HUES64 (cell line): ENCODE data around the gene N4BP2L1.

Source experiments
- H3K27ac ChIP-seq: 2 replicates; pipeline ENCODE4 v1.7.0; 2013; ENCODE audit warnings: low read depth, low read length, inconsistent platforms
- H3K27me3 ChIP-seq: 2 replicates; pipeline ENCODE4 v1.6.1; 2013; ENCODE audit warnings: mild to moderate bottlenecking, low read length; ENCODE audit not compliant: insufficient read depth
- H3K36me3 ChIP-seq: 2 replicates; pipeline ENCODE4 v1.6.1; 2013; ENCODE audit warnings: mild to moderate bottlenecking, low read length; ENCODE audit not compliant: insufficient read depth
- H3K4me1 ChIP-seq: 2 replicates; pipeline ENCODE4 v1.6.1; 2013; ENCODE audit warnings: mild to moderate bottlenecking, low read length, moderate library complexity; ENCODE audit not compliant: insufficient read depth
- H3K4me3 ChIP-seq: 2 replicates; pipeline ENCODE4 v1.5.1; 2013; ENCODE audit warnings: mild to moderate bottlenecking, low read length, moderate library complexity
- H3K9ac ChIP-seq: 2 replicates; pipeline ENCODE4 v1.6.1; 2013; ENCODE audit warnings: mild to moderate bottlenecking, low read depth, low read length
- H3K9me3 ChIP-seq: 2 replicates; pipeline ENCODE4 v1.6.1; 2013; ENCODE audit warnings: low read depth, low read length; ENCODE audit not compliant: insufficient read depth
- WGBS: fragments of 150-250, 120-280 bp; methylation state at CpG from one replicate; pipeline ENCODE4 v1.1.7; 2013; ENCODE audit warnings: missing lambda C conversion rate; 5-methylcytosine and 5-hydroxymethylcytosine counted together

Gene N4BP2L1

GRCh38 chr13:32454886-32455593 is 27.1 kb upstream of the N4BP2L1 start:
- Histone ChIP-seq H3K9me3 (peaks cover 5% of the 10 kb centered on the region; the same call in 1 of the 2 replicates), H3K27me3 (no peaks in the 10 kb centered on the region), H3K27ac (no peak overlapping the region), H3K9ac (no peak overlapping the region), H3K4me1 (no peaks in the 10 kb centered on the region), H3K4me3 (no peak overlapping the region), H3K36me3 (no peaks in the 10 kb centered on the region)
- WGBS: 89% methylated on average over 8 of the region's 8 CpGs

GRCh38 chr13:32453981-32454380 is 26.1 kb upstream of the N4BP2L1 start:
- no peak overlapping the region for H3K27ac ChIP-seq
- H3K9ac ChIP-seq: no peak overlapping the region
- peaks cover 5% of the 10 kb centered on the region; the same call in 1 of the 2 replicates for H3K9me3 ChIP-seq
- H3K4me3 ChIP-seq: no peak overlapping the region
- no peaks in the 10 kb centered on the region for H3K36me3 ChIP-seq
- H3K27me3 ChIP-seq: no peaks in the 10 kb centered on the region
- H3K4me1 ChIP-seq: no peaks in the 10 kb centered on the region
- no CpG with 5 or more reads among the region's 1 CpG for WGBS

GRCh38 chr13:32448972-32449371 is 21.0 kb upstream of the N4BP2L1 start:
- no peak overlapping the region for H3K9ac ChIP-seq
- H3K36me3 ChIP-seq: no peaks in the 10 kb centered on the region
- H3K4me3 ChIP-seq: no peak overlapping the region
- H3K9me3 ChIP-seq: no peaks in the 10 kb centered on the region
- no peaks in the 10 kb centered on the region for H3K4me1 ChIP-seq
- no peaks in the 10 kb centered on the region for H3K27me3 ChIP-seq
- no CpG with 5 or more reads among the region's 1 CpG for WGBS
- H3K27ac ChIP-seq: no peak overlapping the region

- H3K27me3 ChIP-seq: no peaks in the 10 kb centered on the region
- H3K4me3 ChIP-seq: no peak overlapping the region
- no peaks in the 10 kb centered on the region for H3K36me3 ChIP-seq
- H3K27ac ChIP-seq: no peak overlapping the region
- H3K9me3 ChIP-seq: no peaks in the 10 kb centered on the region
- H3K4me1 ChIP-seq: no peaks in the 10 kb centered on the region
- H3K9ac ChIP-seq: no peak overlapping the region
Measured at GRCh38 chr13:32447894-32448623, 20.1 kb upstream of the N4BP2L1 start.

- no peaks in the 10 kb centered on the region for H3K36me3 ChIP-seq
- no peak overlapping the region for H3K9ac ChIP-seq
- H3K4me1 ChIP-seq: no peaks in the 10 kb centered on the region
- H3K4me3 ChIP-seq: no peak overlapping the region
- no peaks in the 10 kb centered on the region for H3K9me3 ChIP-seq
- no peaks in the 10 kb centered on the region for H3K27me3 ChIP-seq
- H3K27ac ChIP-seq: no peak overlapping the region
- 91% methylated on average over 2 of the region's 2 CpGs for WGBS
Measured at GRCh38 chr13:32446773-32447465, 19.0 kb upstream of the N4BP2L1 start.

- no peaks in the 10 kb centered on the region for H3K36me3 ChIP-seq
- WGBS: 95% methylated on average over 3 of the region's 3 CpGs
Measured at GRCh38 chr13:32446220-32446619, 18.3 kb upstream of the N4BP2L1 start.

GRCh38 chr13:32445461-32445860 is 17.5 kb upstream of the N4BP2L1 start:
- Histone ChIP-seq H3K27ac (no peak overlapping the region), H3K36me3 (no peaks in the 10 kb centered on the region), H3K27me3 (no peaks in the 10 kb centered on the region), H3K9ac (no peak overlapping the region), H3K4me1 (no peaks in the 10 kb centered on the region), H3K4me3 (no peak overlapping the region), H3K9me3 (no peaks in the 10 kb centered on the region)
- WGBS: 100% methylated on average over 1 of the region's 2 CpGs

More at GRCh38 chr13:32446220-32446619, 18.3 kb upstream of the N4BP2L1 start:
- Histone ChIP-seq H3K4me3 (no peak overlapping the region), H3K27me3 (no peaks in the 10 kb centered on the region), H3K9me3 (no peaks in the 10 kb centered on the region), H3K27ac (no peak overlapping the region), H3K9ac (no peak overlapping the region), H3K4me1 (no peaks in the 10 kb centered on the region)

GRCh38 chr13:32443111-32443510 is 15.2 kb upstream of the N4BP2L1 start:
- Histone ChIP-seq H3K9me3 (no peaks in the 10 kb centered on the region), H3K4me3 (no peak overlapping the region), H3K4me1 (no peaks in the 10 kb centered on the region), H3K27me3 (no peaks in the 10 kb centered on the region), H3K9ac (no peak overlapping the region), H3K36me3 (no peaks in the 10 kb centered on the region), H3K27ac (no peak overlapping the region)
- 91% methylated on average over 2 of the region's 2 CpGs for WGBS

- Histone ChIP-seq H3K4me1 (no peaks in the 10 kb centered on the region), H3K36me3 (0 out of 2 replicates have a peak, but pooled peaks cover 3% of the 10 kb centered on the region), H3K27me3 (no peaks in the 10 kb centered on the region), H3K9me3 (no peaks in the 10 kb centered on the region), H3K9ac (no peak overlapping the region), H3K4me3 (no peak overlapping the region), H3K27ac (no peak overlapping the region)
- WGBS: 96% methylated on average over 4 of the region's 4 CpGs
Measured at GRCh38 chr13:32438871-32439270, 10.9 kb upstream of the N4BP2L1 start.

GRCh38 chr13:32432856-32433255 is 4.9 kb upstream of the N4BP2L1 start:
- H3K36me3 ChIP-seq: 0 out of 2 replicates have a peak, but pooled peaks cover 3% of the 10 kb centered on the region
- H3K27me3 ChIP-seq: peaks cover 6% of the 10 kb centered on the region; the same call in 1 of the 2 replicates
- H3K4me1 ChIP-seq: no peaks in the 10 kb centered on the region
- no peak overlapping the region for H3K9ac ChIP-seq
- H3K4me3 ChIP-seq: no peak overlapping the region
- H3K27ac ChIP-seq: no peak overlapping the region
- 94% methylated on average over 3 of the region's 3 CpGs for WGBS
- no peaks in the 10 kb centered on the region for H3K9me3 ChIP-seq

GRCh38 chr13:32431361-32431760 is 3.4 kb upstream of the N4BP2L1 start:
- Histone ChIP-seq H3K27me3 (peaks cover 18% of the 10 kb centered on the region), H3K36me3 (0 out of 2 replicates have a peak, but pooled peaks cover 3% of the 10 kb centered on the region), H3K27ac (no peak overlapping the region), H3K9ac (no peak overlapping the region), H3K4me3 (no peak overlapping the region), H3K9me3 (no peaks in the 10 kb centered on the region), H3K4me1 (peaks cover 6% of the 10 kb centered on the region; the same call in 1 of the 2 replicates)
- WGBS: 94% methylated on average over 3 of the region's 5 CpGs
